ENCODE measurements around the gene ZDHHC5. TPM values are rescaled to one million over a fixed set of nuclear protein-coding genes. Genes with fewer than 3 reads are reported as not detected.

The ZDHHC5 gene
- total RNA-seq, 2 donors from 2014 or later, result 80.2 to 82.1 TPM

DNA sequence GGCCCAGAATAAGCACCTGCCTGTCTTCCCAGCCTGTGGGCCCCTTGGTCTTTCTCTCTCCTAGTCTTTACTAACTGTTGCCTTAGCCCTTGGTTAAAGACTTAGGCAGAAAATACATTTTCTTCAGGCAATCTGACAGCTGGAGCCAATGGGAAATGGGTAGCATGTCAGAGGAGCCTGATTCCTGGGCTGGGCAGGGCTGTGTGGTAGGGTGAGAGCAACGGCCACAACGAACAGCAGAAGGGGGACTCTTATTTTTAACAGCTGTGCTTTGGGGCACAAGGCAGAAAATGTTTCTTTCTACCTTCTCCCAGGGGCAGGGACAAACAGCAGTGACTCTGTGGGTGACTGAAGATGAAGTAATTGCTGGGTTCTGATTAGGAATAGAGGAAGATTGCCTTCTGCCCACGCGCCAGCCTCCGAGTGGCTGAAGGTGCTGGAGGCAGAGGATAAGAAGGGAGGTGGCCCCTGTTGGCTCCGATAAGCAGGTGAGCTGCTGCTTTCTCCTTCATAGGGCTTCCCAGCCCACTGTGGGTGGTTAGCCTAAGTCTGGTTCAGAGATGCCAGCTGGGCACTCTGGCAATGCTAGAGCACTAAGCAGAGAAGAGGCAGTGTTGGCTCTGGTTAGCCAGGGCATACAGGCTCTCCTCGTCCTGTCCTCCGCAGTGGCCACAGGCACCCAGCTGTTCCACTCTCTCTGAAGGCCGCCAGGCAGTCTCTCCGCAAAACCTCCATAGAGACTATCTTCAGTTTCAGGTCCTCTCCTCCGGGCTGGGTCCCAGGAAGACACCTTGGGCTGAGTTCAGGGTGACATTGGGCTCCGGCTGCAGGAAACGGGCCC, 19.7 kb upstream of the ZDHHC5 start:
- TF ChIP-seq CTCF (IDR thresholded peaks at IDR 0.05), result no peak
- Histone ChIP-seq H3K4me1 (no peaks in the 10 kb centered on the region), H3K27me3 (peaks cover 36% of the 10 kb centered on the region), H3K4me3 (no peak overlapping the region), H3K9ac (ENCODE audit: low read depth in 2 of 2, low read length in 2 of 2) (peak overlapping the region in 1 of 2 donors; percentile 4), H3K9me3 (no peaks in the 10 kb centered on the region), H3K36me3 (no peaks in the 10 kb centered on the region), H3K27ac (no peak overlapping the region)
- DNase-seq, result no peak
- intact Hi-C loops (cut with DNase I), result loop anchor here (10.0 kb wide), 1 partner anchor 113 kb away; the partner anchor contains the start of genes SMTNL1 and TIMM10

DNA sequence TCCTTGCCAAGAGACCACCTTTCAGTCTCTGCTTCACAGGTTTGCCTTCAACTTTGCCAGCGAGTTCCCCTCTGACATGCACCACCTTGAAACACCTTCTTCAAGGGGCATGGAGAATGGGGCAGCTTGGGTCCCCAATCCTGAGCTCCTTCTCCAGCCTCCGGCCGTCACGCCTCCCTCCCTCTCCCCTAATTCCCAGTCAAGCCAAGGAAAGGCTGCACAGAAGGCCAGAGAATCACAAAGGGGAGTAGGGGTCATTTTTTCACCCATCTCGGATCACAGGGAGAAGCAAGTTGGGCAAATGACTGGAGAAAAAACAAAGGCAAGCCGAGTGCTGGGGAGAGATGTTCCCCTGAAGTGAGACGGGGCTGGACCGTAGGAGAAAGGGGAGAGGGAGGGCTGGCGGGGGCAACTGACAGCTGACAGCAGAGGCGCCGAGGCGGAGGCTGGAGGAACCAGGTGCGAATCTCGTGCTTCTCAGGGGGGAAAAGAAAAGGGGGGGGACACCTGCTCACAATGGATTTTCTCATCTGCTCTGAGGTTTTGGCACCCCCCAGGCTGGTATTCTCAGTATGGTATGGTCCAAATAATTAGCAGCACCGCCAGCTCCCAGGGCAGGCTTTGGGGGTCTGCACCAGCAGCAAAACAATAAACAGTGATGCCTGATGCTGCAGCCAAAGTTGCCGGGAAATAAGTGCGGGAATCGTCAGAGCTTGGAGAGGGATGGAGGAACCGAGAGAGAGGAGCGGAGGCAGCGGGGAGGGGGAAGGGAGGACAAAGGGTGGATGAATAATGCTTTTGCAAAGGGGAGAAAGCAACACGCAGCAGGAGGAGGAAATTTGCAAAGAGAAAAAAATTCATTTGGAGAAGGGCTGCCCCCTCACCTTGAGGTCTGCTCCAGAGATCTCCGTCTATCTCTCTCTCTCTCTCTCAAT, 18.8 kb upstream of the ZDHHC5 start:
- Histone ChIP-seq H3K4me3 (peak overlapping the region; percentile 22), H3K4me1 (no peaks in the 10 kb centered on the region), H3K36me3 (no peaks in the 10 kb centered on the region), H3K9ac (ENCODE audit: low read depth in 2 of 2, low read length in 2 of 2) (peak overlapping the region; percentile 1 to 46), H3K9me3 (no peaks in the 10 kb centered on the region), H3K27me3 (peaks cover 36% of the 10 kb centered on the region), H3K27ac (no peak overlapping the region)
- intact Hi-C loops (cut with DNase I), result loop anchor here (10.0 kb wide), 1 partner anchor 114 kb away; the partner anchor contains the start of genes SMTNL1 and TIMM10
- no peak for DNase-seq
- TF ChIP-seq CTCF (IDR thresholded peaks at IDR 0.05), result no peak

DNA sequence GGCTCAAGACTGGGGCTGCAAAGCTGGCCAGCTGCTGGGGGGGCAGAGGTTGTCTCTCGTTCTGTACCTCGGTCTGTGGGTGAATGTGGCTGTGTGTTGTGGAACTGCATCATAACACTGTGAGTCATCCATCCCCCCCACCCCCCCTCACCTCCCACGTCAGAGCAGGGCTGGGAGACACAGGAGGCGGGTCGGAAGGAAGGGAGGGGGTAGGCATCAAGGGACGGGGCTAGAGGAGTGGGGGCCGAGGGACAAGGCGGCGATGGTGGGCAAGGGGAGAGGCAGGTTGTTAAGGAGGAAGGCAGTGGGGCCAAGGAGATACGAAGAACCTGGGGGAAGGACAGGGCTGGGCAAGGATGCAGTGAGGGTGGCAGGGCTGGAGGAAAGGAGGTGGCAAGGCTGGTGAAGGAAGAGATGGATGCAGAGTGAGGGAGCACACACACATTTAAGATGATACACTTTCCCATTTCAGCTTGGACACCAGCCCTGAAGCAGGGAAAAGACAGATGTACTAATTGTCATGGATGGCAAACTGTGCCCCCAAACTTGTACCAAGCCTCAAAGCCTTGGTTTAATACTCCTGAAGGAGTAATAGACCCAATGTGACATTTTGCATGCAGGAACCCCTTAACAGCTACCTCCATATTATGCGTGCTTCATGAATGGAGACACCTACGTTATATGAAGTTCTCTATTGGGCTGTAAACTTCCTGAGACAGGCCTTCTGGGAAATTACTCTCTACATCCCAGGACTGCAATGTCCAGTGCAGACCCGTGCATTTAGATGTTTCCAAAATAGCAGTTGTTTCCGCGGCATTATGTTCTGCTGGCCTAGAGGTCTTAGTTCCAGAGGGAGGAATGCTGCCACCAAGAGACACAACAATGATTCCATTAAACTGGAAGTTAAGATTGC, 17.8 kb upstream of the ZDHHC5 start, which contains the start of gene YPEL4:
YPEL4 (minus strand) TSS at position 87 of the 913 bp plus-strand sequence. CDS start 2,805 bp downstream, outside the sequence.
- H3K27me3 ChIP-seq, result peaks cover 36% of the 10 kb centered on the region
- intact Hi-C loops (cut with DNase I), result loop anchor here (10.0 kb wide), 1 partner anchor 115 kb away; the partner anchor contains the start of genes SMTNL1 and TIMM10
- no peak for DNase-seq
- H3K27ac ChIP-seq, result no peak within 1 kb of the TSS
- H3K9me3 ChIP-seq, result no peaks in the 10 kb centered on the region
- peak within 1 kb of the TSS; percentile 22 for H3K4me3 ChIP-seq
- no peaks in the 10 kb centered on the region for H3K4me1 ChIP-seq
- TF ChIP-seq CTCF (IDR thresholded peaks at IDR 0.05), result no peak
- no peaks in the 10 kb centered on the region for H3K36me3 ChIP-seq
- H3K9ac ChIP-seq (ENCODE audit: low read depth in 2 of 2, low read length in 2 of 2), result peak within 1 kb of the TSS; percentile 1 to 46

DNA sequence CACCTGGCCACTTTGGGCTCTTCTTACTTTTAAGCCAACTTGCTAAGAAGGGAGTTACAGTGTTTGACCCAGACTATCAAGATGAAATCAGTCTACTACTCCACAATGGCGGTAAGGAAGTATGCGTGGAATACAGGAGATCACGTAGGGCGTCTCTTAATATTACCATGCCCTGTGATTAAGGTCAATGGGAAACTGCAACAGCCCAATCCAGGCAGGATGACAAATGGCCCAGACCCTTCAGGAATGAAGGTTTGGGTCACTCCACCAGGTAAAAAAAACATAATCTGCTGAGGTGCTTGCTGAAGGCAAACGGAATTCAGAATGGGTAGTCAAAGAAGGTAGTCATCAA, 17.2 kb upstream of the ZDHHC5 start:
- H3K4me1 ChIP-seq, result no peaks in the 10 kb centered on the region
- no peak for DNase-seq
- intact Hi-C loops (cut with DNase I), result no loop called here
- H3K9ac ChIP-seq (ENCODE audit: low read depth in 2 of 2, low read length in 2 of 2), result no peak overlapping the region
- H3K36me3 ChIP-seq, result no peaks in the 10 kb centered on the region
- H3K4me3 ChIP-seq, result no peak overlapping the region
- H3K27me3 ChIP-seq, result peaks cover 36% of the 10 kb centered on the region
- H3K9me3 ChIP-seq, result no peaks in the 10 kb centered on the region
- no peak overlapping the region for H3K27ac ChIP-seq
- TF ChIP-seq CTCF (IDR thresholded peaks at IDR 0.05), result no peak

All from colonic mucosa (tissue), 4 donors.